Loucy (cell line): ENCODE data around the gene MISP3.

Experiments used
- CTCF ChIP-seq: fragments of 200-600 bp; sonication (generic); conservative IDR thresholded peaks from 2 replicates; pipeline ENCODE4 v1.5.1; 2014; ENCODE audit warnings: mild to moderate bottlenecking, antibody characterized with exemption, low read length
- EZH2phosphoT487 ChIP-seq: fragments of 200-600 bp; IDR thresholded peaks from 2 replicates; pipeline ENCODE4 v1.6.1; 2018; ENCODE audit warnings: antibody characterized with exemption, mild to moderate bottlenecking, moderate library complexity, borderline replicate concordance

- TF ChIP-seq CTCF (no peak), EZH2phosphoT487 (no peak)
Measured at GRCh38 chr19:14055396-14055795, 17.2 kb upstream of the MISP3 start.
